GM12872 (cell line): ENCODE results near the gene GSTA3.

ENCODE experiments used
- CTCF ChIP-seq: IDR thresholded peaks from 3 replicates; pipeline ENCODE4 v1.5.1; 2011; ENCODE audit warnings: low read depth, mild to moderate bottlenecking, low read length, moderate library complexity; ENCODE audit not compliant: insufficient read depth

GSTA3 gene

GRCh38 chr6:52877786-52878185, 31.7 kb downstream of the GSTA3 start:
- TF ChIP-seq CTCF, result no peak

GRCh38 chr6:52877168-52877567, 32.3 kb downstream of the GSTA3 start:
- no peak for TF ChIP-seq CTCF

GRCh38 chr6:52876056-52876787, 33.3 kb downstream of the GSTA3 start:
- no peak for TF ChIP-seq CTCF

GRCh38 chr6:52872031-52872430, 37.5 kb downstream of the GSTA3 start:
- TF ChIP-seq CTCF, result no peak

GRCh38 chr6:52871621-52872020, 37.9 kb downstream of the GSTA3 start:
- no peak for TF ChIP-seq CTCF

GRCh38 chr6:52868240-52868639, 41.3 kb downstream of the GSTA3 start:
- no peak for TF ChIP-seq CTCF

GRCh38 chr6:52858416-52858815, 51.1 kb downstream of the GSTA3 start:
- TF ChIP-seq CTCF, result no peak

- TF ChIP-seq CTCF, result no peak
Observed at GRCh38 chr6:52849137-52849536, 60.4 kb downstream of the GSTA3 start.
